HepG2 (cell line): ENCODE measurements around the gene ZBTB32. TPM values are rescaled to one million over a fixed set of nuclear protein-coding genes. Genes with fewer than 3 reads are reported as not detected.

Experiments
- DR1 ChIP-seq: sonication (generic); formaldehyde crosslinking; IDR thresholded peaks from 2 replicates; pipeline ENCODE4 v1.8.0; 2021; ENCODE audit warnings: mild to moderate bottlenecking, missing genetic modification reagents, inconsistent platforms
- IKZF4 ChIP-seq: sonication (generic); formaldehyde crosslinking; IDR thresholded peaks from 2 replicates; pipeline ENCODE4 v1.5.1; 2020; ENCODE audit warnings: borderline replicate concordance, mild to moderate bottlenecking, low read depth, missing genetic modification reagents; ENCODE audit errors: not compliant biosample characterization
- KDM5B ChIP-seq: sonication (generic); formaldehyde crosslinking; IDR thresholded peaks from 2 replicates; pipeline ENCODE4 v1.4.0; 2020; ENCODE audit warnings: missing genetic modification reagents, mild to moderate bottlenecking, borderline replicate concordance
- KLF16 ChIP-seq, 2 experiments: sonication (generic) in 1 of 2; formaldehyde crosslinking in 1 of 2; IDR thresholded peaks; 2 replicates each; pipeline versions ENCODE4 v1.6.1 to v1.8.0; 2016 to 2023; ENCODE audit warnings: missing genetic modification reagents in 2 of 2, missing compliant biosample characterization in 1 of 2
- NCOA1 ChIP-seq: sonication (generic); formaldehyde crosslinking; IDR thresholded peaks from 2 replicates; pipeline ENCODE4 v1.9.0; 2021; ENCODE audit warnings: missing genetic modification reagents
- NFYB ChIP-seq: sonication (generic); formaldehyde crosslinking; IDR thresholded peaks from 2 replicates; pipeline ENCODE4 v1.4.0; 2020; ENCODE audit warnings: missing genetic modification reagents
- REPIN1 ChIP-seq: sonication (generic); formaldehyde crosslinking; IDR thresholded peaks from 2 replicates; pipeline ENCODE4 v1.8.0; 2022; ENCODE audit warnings: missing genetic modification reagents, low read depth, mild to moderate bottlenecking, borderline replicate concordance
- SMAD3 ChIP-seq: sonication (generic); formaldehyde crosslinking; IDR thresholded peaks from 2 replicates; pipeline ENCODE4 v1.4.0; 2020; ENCODE audit warnings: missing genetic modification reagents
- SP4 ChIP-seq: sonication (generic); formaldehyde crosslinking; IDR thresholded peaks from 2 replicates; pipeline ENCODE4 v1.8.1; 2023; ENCODE audit warnings: mild to moderate bottlenecking, missing genetic modification reagents
- SRSF9 ChIP-seq: fragments of 200-400 bp; formaldehyde crosslinking; IDR thresholded peaks from 2 replicates; pipeline ENCODE4 v1.6.1; 2018; ENCODE audit warnings: borderline replicate concordance, mild to moderate bottlenecking, low read depth, low read length; ENCODE audit not compliant: insufficient read depth, poor library complexity, severe bottlenecking
- TMF1 ChIP-seq: sonication (generic); formaldehyde crosslinking; IDR thresholded peaks from 2 replicates; pipeline ENCODE4 v1.8.1; 2022; ENCODE audit warnings: low read depth, missing genetic modification reagents
- ZNF337 ChIP-seq: sonication (generic); formaldehyde crosslinking; IDR thresholded peaks from 2 replicates; pipeline ENCODE4 v1.5.1; 2020; ENCODE audit warnings: missing genetic modification reagents, low read depth, mild to moderate bottlenecking, borderline replicate concordance
- ZNF563 ChIP-seq: sonication (generic); formaldehyde crosslinking; IDR thresholded peaks from 2 replicates; pipeline ENCODE4 v1.8.0; 2022; ENCODE audit warnings: mild to moderate bottlenecking, moderate library complexity, missing genetic modification reagents
- ZSCAN29 ChIP-seq: sonication (generic); formaldehyde crosslinking; conservative IDR thresholded peaks from 2 replicates; pipeline ENCODE4 v1.4.0; 2020; ENCODE audit warnings: mild to moderate bottlenecking, missing genetic modification reagents
- polyA plus RNA-seq, 8 experiments: library from polyadenylated mRNA; depleted of rRNA in 3 of 8; stranded (reverse) in 7 of 8; unstranded in 1 of 8; fragments of >200 nt; fragmentation: Illumina TruSeq in 4 of 8; extraction: Trizol in 4 of 8; gene quantifications; 2 replicates each; pipeline versions ENCODE4 v1.2.1 to v1.2.3, GENCODE V29; 2011 to 2016; ENCODE audit warnings: low read depth in 4 of 8, missing spikeins in 1 of 8, mixed read lengths in 1 of 8; ENCODE audit not compliant: insufficient read depth in 1 of 8
- total RNA-seq, 5 experiments: library from RNA; depleted of rRNA; stranded (reverse); fragments of >200 nt; fragmentation: Illumina TruSeq; extraction: Trizol; gene quantifications; 2 replicates each; pipeline ENCODE4 v1.2.3, GENCODE V29; 2016; ENCODE audit warnings: low read depth in 1 of 5
- TF ChIP-seq, protein P1 (sequence below): IDR thresholded peaks from 2 replicates; pipeline ENCODE4 v1.6.1; 2012; ENCODE audit warnings: low read length, improper control_type of control experiment
- TF ChIP-seq, protein P2 (sequence below): sonication (generic); formaldehyde crosslinking; IDR thresholded peaks from 2 replicates; pipeline ENCODE4 v1.5.0; 2020; ENCODE audit warnings: mild to moderate bottlenecking, missing genetic modification reagents
- TF ChIP-seq, protein P3 (sequence below): IDR thresholded peaks from 2 replicates; pipeline ENCODE4 v1.6.1; 2016; ENCODE audit warnings: missing genetic modification reagents, missing compliant biosample characterization
- TF ChIP-seq, protein P4 (sequence below): sonication (generic); formaldehyde crosslinking; IDR thresholded peaks from 2 replicates; pipeline ENCODE4 v1.4.0; 2020; ENCODE audit warnings: missing genetic modification reagents, borderline replicate concordance

The ZBTB32 gene
- total and polyA plus RNA-seq, 2 of the 13 experiments (the other 11 are each of a cell fraction or from before 2014, with no cell fraction given): not detected

DNA sequence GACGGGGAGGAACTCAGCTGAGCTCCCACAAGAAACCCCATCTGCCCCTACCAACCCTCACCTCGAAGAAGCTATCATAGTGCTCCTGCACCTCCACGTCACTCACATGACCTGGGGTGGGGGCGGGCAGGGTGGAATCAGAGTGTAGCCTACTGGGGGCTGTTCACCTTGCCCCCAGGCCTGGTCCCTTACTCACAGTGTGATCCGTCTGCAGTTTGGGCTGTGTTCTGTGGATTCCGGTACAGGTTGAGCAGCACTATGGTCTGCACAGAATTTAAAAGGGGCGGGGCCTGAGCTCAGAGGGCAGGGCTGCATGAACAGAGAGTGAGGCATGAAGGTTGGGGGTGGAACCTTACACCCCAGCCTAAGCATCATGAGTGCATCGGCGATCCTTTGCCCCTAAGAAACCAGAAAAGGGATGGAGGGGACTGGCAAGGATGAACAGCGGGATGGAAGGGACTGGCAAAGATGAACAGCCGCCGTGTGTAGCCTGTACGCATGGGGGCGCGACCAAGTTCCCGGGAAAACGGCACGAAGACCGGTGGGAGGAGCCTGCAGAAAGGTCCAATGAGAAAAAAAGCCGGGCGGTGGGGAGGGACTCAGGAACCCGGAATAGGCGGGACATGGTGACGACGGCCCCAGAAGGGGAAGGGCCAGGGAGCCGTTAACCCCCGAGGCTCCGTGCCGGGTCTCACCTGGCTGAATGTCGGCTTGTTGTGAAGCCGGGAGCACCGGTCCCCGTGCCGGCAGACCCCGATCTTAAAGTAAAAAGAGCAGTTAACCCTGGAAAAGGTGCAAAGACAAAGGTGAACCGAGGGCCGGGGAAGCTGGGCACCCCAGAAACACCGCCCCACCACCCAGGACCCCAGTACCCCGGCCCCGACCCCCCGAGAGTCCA lies 40.3 kb downstream of the ZBTB32 start (continued):
- TF ChIP-seq, protein P1, sequence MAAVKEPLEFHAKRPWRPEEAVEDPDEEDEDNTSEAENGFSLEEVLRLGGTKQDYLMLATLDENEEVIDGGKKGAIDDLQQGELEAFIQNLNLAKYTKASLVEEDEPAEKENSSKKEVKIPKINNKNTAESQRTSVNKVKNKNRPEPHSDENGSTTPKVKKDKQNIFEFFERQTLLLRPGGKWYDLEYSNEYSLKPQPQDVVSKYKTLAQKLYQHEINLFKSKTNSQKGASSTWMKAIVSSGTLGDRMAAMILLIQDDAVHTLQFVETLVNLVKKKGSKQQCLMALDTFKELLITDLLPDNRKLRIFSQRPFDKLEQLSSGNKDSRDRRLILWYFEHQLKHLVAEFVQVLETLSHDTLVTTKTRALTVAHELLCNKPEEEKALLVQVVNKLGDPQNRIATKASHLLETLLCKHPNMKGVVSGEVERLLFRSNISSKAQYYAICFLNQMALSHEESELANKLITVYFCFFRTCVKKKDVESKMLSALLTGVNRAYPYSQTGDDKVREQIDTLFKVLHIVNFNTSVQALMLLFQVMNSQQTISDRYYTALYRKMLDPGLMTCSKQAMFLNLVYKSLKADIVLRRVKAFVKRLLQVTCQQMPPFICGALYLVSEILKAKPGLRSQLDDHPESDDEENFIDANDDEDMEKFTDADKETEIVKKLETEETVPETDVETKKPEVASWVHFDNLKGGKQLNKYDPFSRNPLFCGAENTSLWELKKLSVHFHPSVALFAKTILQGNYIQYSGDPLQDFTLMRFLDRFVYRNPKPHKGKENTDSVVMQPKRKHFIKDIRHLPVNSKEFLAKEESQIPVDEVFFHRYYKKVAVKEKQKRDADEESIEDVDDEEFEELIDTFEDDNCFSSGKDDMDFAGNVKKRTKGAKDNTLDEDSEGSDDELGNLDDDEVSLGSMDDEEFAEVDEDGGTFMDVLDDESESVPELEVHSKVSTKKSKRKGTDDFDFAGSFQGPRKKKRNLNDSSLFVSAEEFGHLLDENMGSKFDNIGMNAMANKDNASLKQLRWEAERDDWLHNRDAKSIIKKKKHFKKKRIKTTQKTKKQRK: no peak
- no peak; a peak in 1 of 4 replicates for TF ChIP-seq KLF16 (CRISPR knock-in tag; IDR thresholded peaks at IDR 0.05)
- TF ChIP-seq, protein P2, sequence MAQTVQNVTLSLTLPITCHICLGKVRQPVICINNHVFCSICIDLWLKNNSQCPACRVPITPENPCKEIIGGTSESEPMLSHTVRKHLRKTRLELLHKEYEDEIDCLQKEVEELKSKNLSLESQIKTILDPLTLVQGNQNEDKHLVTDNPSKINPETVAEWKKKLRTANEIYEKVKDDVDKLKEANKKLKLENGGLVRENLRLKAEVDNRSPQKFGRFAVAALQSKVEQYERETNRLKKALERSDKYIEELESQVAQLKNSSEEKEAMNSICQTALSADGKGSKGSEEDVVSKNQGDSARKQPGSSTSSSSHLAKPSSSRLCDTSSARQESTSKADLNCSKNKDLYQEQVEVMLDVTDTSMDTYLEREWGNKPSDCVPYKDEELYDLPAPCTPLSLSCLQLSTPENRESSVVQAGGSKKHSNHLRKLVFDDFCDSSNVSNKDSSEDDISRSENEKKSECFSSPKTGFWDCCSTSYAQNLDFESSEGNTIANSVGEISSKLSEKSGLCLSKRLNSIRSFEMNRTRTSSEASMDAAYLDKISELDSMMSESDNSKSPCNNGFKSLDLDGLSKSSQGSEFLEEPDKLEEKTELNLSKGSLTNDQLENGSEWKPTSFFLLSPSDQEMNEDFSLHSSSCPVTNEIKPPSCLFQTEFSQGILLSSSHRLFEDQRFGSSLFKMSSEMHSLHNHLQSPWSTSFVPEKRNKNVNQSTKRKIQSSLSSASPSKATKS (CRISPR knock-in tag): no peak
- no peak for TF ChIP-seq TMF1 (CRISPR knock-in tag)
- no peak for TF ChIP-seq DR1 (CRISPR knock-in tag)
- no peak for TF ChIP-seq NCOA1 (CRISPR knock-in tag)
- TF ChIP-seq SRSF9: no peak
- TF ChIP-seq, protein P3, sequence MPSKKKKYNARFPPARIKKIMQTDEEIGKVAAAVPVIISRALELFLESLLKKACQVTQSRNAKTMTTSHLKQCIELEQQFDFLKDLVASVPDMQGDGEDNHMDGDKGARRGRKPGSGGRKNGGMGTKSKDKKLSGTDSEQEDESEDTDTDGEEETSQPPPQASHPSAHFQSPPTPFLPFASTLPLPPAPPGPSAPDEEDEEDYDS (CRISPR knock-in tag): no peak
- peak; percentile 54; the same call in 1 of the 2 replicates for TF ChIP-seq SP4 (CRISPR knock-in tag)
- TF ChIP-seq KDM5B (CRISPR knock-in tag): no peak
- no peak for TF ChIP-seq REPIN1
- no peak for TF ChIP-seq ZNF337 (CRISPR knock-in tag)
- TF ChIP-seq ZSCAN29 (CRISPR knock-in tag): no peak
- TF ChIP-seq SMAD3 (CRISPR knock-in tag): no peak
- no peak for TF ChIP-seq IKZF4 (CRISPR knock-in tag)
- peak; percentile 77 for TF ChIP-seq NFYB (CRISPR knock-in tag)
- TF ChIP-seq, protein P4, sequence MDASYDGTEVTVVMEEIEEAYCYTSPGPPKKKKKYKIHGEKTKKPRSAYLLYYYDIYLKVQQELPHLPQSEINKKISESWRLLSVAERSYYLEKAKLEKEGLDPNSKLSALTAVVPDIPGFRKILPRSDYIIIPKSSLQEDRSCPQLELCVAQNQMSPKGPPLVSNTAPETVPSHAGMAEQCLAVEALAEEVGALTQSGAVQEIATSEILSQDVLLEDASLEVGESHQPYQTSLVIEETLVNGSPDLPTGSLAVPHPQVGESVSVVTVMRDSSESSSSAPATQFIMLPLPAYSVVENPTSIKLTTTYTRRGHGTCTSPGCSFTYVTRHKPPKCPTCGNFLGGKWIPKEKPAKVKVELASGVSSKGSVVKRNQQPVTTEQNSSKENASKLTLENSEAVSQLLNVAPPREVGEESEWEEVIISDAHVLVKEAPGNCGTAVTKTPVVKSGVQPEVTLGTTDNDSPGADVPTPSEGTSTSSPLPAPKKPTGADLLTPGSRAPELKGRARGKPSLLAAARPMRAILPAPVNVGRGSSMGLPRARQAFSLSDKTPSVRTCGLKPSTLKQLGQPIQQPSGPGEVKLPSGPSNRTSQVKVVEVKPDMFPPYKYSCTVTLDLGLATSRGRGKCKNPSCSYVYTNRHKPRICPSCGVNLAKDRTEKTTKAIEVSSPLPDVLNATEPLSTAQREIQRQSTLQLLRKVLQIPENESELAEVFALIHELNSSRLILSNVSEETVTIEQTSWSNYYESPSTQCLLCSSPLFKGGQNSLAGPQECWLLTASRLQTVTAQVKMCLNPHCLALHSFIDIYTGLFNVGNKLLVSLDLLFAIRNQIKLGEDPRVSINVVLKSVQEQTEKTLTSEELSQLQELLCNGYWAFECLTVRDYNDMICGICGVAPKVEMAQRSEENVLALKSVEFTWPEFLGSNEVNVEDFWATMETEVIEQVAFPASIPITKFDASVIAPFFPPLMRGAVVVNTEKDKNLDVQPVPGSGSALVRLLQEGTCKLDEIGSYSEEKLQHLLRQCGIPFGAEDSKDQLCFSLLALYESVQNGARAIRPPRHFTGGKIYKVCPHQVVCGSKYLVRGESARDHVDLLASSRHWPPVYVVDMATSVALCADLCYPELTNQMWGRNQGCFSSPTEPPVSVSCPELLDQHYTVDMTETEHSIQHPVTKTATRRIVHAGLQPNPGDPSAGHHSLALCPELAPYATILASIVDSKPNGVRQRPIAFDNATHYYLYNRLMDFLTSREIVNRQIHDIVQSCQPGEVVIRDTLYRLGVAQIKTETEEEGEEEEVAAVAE (CRISPR knock-in tag): no peak
- no peak for TF ChIP-seq ZNF563 (CRISPR knock-in tag)
